Measurements from ENCODE around the gene FAM171A2.
"Not testable (repeated sequence)": the region's sequence is repeated elsewhere in the genome, so short reads cannot be mapped to it uniquely, and the experiment has no call there.

FAM171A2 gene

DNA sequence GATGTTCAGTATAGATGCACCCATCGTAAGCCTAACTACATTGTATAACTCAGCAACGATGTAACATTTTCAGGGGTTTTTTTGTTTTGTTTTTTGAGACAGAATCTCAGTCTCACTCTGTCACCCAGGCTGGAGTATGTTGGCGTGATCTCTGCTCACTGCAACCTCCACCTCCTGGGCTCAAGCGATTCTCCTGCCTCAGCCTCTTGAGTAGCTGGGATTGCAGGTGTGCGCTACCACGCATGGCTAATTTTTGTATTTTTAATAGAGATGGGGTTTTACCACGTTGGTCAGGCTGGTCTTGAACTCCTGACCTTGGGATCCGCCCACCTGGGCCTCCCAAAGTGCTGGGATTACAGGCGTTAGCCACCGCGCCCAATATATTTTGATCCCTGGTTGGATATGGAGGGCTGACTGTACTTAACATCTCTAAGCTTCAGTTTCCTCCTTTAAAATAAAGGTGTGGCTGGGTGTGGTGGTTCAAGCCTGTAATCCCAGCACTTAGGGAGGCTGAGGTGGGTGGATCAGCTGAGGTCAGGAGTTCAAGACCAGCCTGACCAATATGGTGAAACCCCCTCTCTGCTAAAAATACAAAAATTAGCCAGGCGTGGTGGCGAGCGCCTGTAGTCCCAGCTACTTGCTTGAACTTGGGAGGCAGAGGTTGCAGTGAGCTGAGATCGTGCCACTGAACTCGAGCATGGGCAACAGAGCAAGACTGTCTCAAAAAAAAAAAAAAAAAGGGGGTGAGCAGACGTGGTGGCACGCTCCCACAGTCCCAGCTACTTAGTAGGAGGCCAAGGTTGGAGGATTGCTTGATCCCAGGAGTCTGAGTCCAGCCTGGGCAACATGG lies 16.2 kb downstream of the FAM171A2 start:
- DNase-seq (ENCODE audit: low spot score), result not testable (repeated sequence)

DNA sequence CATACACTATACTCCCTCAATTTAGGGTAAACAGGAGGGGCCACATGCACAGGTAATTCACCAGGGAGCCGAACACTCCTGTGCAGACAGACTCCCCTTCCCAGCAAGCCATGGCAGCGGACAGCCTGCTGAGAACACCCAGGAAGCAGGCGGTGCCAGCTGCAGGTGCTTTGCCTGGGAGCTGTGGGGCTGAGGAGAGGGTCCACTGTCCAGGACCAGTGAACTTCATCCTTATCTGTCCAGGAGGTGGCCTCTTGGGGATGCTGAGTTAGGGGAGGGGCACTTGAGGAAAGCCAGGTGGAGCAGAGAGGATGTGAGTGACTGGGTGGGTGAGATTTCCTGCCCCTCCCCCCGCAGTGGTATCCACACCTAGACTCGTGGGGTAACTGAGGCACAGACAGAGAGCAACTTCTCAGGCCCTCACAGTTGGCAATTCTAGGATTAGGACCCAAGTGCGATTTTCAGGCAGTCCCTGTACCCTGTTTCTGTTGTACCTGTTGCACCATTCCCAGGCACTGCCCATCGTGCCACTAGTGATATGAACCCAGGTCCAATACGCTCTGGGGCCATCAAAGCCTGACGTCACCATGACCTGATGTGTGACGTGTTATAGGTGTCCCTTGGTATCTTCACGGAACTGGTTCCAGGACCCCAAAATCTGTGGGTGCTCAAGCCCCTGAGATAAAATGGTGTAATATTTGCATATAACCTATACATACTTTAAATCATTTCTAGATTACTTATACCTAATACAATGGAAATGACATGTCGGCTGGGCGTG lies 17.4 kb downstream of the FAM171A2 start:
- DNase-seq (ENCODE audit: low spot score), result peak; percentile 14

- DNase-seq (ENCODE audit: low spot score), result peak; percentile 69
Measured at GRCh38 chr17:44345454-44346026, 18.1 kb downstream of the FAM171A2 start.

GRCh38 chr17:44344939-44345453 lies 18.7 kb downstream of the FAM171A2 start, which contains the start of gene GRN:
Gene GRN (plus strand): TSS chr17:44345302. CDS start chr17:44349165, 3,863 bp downstream.
- peak; percentile 97 for DNase-seq (ENCODE audit: low spot score)

- DNase-seq (ENCODE audit: low spot score), result no peak
Measured at GRCh38 chr17:44343510-44344209, 20.0 kb downstream of the FAM171A2 start.

DNA sequence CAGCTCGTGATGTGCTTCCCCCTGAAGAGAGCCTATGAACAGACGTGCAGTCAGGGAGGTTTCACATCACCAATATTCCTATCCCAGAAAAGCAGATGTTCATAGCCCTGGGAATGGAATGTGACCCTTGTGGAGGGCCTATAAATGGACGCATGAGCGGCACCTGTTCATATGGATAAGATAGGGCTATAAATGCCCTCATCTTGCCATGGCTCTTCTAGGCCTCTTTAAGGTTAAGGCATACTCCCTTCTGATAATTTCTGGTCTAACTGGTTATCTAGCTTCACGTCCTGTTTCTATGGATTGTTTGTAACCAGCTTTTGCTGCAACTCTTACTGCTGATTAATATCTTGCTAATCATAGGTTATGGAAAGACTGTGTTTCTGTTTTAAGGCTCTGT lies 23.1 kb downstream of the FAM171A2 start:
- DNase-seq (ENCODE audit: low spot score), result not testable (repeated sequence)

DNA sequence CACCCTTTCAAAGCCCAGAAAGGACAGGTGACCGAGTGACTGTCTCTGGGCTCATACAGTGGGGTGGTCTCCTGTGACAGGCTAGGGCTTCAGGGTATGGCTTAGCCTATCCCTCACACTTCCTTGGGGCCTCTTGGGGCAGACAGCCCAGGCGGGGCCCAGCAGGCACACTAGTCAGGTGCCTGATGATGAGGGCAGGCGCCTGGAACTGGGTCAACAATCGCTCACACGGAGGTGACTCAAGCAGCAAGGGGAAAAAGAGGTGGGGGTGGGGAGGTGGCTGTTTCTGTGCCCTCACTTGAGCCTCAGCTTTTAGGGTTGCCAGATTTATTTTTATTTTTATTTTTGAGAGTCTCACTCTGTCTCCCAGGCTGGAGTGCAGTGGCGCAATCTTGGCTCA lies 25.0 kb downstream of the FAM171A2 start:
- no peak for DNase-seq (ENCODE audit: low spot score)

- DNase-seq (ENCODE audit: low spot score), result no peak
Measured at GRCh38 chr17:44335968-44336367, 27.7 kb downstream of the FAM171A2 start.

DNA sequence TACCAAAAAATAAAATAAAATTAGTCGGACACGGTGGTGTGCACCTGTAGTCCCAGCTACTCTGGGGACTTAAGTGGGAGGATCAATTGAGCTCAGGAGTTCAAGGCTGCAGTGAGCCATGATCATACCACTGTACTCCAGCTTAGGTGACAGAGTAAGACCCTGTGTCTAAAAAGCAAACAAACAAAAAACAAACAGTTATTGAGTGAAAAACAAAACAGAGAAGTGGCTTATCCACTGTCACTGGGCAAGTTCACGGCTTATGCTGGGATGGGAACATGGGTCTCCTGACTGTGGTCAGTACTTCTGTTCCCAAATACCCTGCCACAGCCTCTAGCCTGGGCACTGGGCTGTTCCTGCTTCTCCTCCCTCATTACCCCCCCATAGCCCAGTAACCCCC lies 28.1 kb downstream of the FAM171A2 start:
- no peak for DNase-seq (ENCODE audit: low spot score)

GRCh38 chr17:44334727-44335126 lies 28.9 kb downstream of the FAM171A2 start:
- DNase-seq (ENCODE audit: low spot score), result no peak

DNA sequence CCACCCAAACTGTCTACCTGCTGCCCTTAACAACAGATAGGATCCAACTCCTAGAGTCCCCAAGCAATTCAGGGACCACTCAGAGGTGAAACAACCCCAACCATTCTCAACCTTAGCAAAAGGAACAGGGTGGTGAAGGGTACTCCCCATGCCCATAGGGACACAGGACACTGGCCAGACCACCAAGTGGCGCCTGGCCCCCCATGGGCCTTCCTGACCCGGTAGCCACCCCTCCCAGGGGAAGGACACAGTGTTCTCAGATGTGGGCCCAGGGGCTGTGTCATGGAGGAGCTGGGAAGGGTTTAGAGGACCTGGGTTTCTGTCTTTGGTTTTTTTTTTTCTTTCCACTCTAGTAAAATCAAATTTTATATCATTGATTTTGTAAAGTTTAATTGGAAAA lies 29.3 kb downstream of the FAM171A2 start:
- no peak for DNase-seq (ENCODE audit: low spot score)

GRCh38 chr17:44333371-44333770 lies 30.3 kb downstream of the FAM171A2 start:
- no peak for DNase-seq (ENCODE audit: low spot score)

GRCh38 chr17:44331249-44331760 lies 32.3 kb downstream of the FAM171A2 start:
- DNase-seq (ENCODE audit: low spot score), result peak; percentile 73

DNA sequence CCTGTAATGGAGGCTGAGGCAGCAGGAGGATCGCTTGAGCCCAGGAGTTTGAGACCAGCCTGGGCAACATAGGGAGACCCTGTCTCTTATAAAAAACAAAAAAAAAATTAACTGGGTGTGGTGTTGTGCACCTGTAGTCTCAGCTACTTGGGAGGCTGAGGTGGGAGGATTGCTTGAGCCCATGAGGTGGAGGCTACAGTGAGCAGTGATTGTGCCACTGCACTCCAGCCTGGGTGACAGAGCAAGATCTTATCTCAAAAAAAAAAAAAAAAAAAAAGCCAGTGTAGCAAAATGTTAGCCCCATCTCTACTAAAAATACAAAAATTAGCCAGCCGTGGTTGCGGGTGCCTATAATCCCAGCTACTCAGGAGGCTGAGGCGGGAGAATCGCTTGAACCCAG lies 33.4 kb downstream of the FAM171A2 start:
- DNase-seq (ENCODE audit: low spot score), result not testable (repeated sequence)

DNA sequence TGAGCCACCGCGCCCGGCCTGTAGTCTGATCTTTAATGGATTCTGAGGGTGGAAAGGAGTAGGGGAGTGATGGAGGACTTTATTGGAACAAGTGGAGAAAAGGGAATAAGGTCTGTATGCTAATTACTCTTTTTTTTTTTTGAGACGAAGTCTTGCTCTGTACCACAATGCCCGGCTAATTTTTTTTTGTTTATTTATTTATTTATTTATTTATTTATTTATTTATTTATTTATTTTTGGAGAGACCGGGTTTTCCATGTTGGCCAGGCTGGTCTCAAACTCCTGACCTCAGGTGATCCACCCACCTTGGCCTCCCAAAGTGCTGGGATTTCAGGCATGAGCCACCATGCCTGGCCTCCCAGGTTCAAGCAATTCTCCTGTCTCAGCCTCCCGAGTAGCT lies 34.1 kb downstream of the FAM171A2 start:
- DNase-seq (ENCODE audit: low spot score), result not testable (repeated sequence)

GRCh38 chr17:44327715-44328449 lies 35.8 kb downstream of the FAM171A2 start:
- DNase-seq (ENCODE audit: low spot score), result no peak

DNA sequence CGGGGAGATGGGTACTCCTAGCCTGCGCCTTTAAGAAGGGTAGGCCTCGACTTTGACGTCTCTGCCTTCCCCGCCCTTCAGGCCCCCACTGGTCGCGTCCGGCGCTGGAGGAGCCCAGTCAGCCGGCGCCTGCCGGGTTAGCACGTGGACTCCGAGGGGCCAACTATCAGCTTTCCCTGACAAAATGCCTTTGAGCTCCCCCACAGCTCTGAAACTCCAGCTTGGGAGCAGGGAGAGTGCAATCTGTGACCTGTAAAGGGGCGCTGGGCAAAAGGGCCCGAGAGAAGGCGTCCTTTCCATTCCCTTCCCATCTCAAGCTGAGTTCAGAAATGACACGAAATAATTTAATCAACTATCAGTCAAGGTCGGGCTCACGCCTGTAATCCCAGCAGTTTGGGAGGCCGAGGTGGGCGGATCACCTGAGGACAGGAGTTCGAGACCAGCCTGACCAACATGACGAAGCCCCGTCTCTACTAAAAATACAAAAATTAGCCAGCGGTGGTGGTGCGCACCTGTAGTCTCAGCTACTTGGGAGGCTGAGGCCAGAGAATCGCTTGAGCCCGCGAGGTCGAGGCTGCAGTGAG lies 36.7 kb downstream of the FAM171A2 start:
- DNase-seq (ENCODE audit: low spot score), result peak; percentile 95

DNA sequence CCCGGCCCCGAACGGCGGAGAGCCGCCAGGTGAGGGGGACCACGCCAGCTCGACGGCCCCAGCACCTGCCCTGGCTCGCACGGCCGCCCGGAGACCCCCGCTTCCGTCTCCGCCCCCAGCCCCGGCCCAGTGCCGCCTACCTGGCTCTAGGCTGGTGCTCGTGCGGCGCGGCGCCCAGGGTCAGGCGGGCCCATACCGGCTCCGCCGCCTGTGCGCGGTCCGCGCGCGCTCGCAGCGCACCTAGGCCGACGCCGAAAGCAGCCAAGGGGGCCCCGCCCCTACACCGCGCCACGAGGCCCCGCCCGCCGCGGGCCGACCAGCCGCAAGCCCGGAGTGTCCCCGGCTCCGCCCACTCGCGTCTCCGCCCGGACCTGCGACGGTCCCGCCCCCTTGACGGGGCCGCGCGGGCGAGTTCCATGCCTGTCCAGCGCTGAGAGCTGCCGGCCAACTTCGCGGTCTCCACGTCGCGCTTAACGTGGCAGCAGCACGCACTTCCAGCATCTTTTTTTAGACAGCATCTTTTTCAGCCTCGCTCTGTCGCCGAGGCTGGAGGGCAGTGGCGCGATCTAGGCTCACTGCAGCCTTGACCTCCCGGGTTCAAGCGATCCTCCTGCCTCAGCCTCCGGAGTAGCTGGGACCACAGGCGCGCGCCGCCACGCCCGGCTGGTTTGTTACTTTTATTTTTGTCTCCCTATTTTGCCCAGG lies 38.9 kb downstream of the FAM171A2 start, which contains the start of gene SLC25A39:
Gene SLC25A39, minus strand, starts transcription at position 253 of the 705 bp plus-strand sequence. CDS start 1,261 bp downstream, outside the sequence.
- peak; percentile 90 for DNase-seq (ENCODE audit: low spot score)

DNA sequence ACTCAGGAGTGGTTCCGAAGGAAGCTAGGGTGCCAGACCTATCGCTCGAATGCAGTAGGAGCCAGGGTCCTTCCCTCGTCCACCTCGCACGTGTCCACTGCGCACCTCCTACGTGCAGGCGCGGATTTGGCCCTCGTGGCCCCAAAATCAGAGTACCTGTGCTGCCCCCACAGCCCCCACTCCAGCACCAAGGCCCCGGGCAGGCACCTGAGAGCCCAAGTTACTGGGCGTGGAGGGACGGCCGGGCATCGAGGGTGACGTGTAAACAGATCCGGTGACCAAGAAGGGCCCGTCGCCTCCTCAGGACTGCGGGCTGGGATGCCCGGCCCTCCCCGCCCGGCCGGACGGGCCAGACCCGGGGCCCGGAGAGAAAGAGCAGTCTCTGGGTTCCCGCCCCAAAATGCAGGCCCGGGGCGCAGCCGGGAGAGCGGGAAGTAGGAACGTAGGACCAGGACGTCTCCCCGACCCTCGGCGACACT lies 39.5 kb downstream of the FAM171A2 start:
- DNase-seq (ENCODE audit: low spot score), result no peak
